HFF-Myc (cell line): Measurements from ENCODE around the gene HSPB1.
A peak's percentile ranks its signal among the peaks of the same experiment; 100 is the strongest.

Experiments used
- DNase-seq: peaks from one replicate; pipeline ENCODE4 v3.0.0-alpha.2; 2011; ENCODE audit warnings: low read depth; ENCODE audit errors: extremely low read depth
- H3K4me3 ChIP-seq: replicated peaks from 2 replicates; pipeline ENCODE4 v1.5.1; 2011; ENCODE audit warnings: low read depth, mild to moderate bottlenecking, control low read depth, low read length
- TF ChIP-seq, protein P1 (sequence below): IDR thresholded peaks from 2 replicates; pipeline ENCODE4 v1.5.1; 2012; ENCODE audit warnings: mild to moderate bottlenecking, low read depth, low read length, control low read depth; ENCODE audit errors: missing control alignments

The HSPB1 gene

DNA sequence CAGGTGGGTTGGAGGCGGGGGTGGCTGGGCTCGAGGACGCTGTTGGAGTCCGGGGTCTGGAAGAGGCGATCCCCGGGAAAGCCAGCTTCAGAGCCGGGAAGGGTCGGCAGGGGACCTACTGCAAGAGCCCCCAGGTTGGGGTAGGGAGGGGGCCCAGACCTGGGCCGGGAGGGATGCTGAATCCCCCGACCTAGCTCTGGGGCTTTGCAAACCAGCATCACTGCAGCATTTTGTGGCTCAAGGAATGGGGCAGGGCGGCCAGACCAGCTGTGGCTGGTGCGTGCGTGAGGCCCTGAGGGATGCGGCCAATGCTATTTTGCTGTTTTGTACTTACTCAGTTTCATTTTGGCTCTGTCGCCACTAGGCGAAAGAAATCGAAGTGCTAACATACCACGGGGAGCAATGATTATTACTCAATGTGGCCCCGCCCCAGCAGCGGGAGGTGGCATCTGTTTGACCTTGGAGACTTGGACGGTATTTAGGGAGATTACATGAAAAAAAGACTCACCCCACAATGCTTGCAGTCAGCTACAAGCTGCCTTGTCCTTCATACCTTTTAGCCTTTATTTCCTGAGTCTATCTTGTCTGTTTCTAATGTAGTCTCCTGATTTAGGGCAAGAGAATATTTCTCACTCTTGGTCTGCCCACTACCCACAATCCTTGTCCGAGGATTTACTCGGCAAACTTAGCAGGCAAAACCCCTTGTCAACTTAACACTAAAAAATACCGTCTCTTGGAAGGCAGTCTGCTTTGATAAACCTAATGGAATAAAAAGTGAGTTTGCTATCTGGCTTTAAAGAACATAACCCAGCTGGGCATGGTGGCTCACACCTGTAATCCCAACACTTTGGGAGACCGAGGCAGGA is 16.2 kb downstream of the HSPB1 start:
- TF ChIP-seq, protein P1, sequence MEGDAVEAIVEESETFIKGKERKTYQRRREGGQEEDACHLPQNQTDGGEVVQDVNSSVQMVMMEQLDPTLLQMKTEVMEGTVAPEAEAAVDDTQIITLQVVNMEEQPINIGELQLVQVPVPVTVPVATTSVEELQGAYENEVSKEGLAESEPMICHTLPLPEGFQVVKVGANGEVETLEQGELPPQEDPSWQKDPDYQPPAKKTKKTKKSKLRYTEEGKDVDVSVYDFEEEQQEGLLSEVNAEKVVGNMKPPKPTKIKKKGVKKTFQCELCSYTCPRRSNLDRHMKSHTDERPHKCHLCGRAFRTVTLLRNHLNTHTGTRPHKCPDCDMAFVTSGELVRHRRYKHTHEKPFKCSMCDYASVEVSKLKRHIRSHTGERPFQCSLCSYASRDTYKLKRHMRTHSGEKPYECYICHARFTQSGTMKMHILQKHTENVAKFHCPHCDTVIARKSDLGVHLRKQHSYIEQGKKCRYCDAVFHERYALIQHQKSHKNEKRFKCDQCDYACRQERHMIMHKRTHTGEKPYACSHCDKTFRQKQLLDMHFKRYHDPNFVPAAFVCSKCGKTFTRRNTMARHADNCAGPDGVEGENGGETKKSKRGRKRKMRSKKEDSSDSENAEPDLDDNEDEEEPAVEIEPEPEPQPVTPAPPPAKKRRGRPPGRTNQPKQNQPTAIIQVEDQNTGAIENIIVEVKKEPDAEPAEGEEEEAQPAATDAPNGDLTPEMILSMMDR, result no peak
- H3K4me3 ChIP-seq, result peak overlapping the region; percentile 64
- no peak for DNase-seq

DNA sequence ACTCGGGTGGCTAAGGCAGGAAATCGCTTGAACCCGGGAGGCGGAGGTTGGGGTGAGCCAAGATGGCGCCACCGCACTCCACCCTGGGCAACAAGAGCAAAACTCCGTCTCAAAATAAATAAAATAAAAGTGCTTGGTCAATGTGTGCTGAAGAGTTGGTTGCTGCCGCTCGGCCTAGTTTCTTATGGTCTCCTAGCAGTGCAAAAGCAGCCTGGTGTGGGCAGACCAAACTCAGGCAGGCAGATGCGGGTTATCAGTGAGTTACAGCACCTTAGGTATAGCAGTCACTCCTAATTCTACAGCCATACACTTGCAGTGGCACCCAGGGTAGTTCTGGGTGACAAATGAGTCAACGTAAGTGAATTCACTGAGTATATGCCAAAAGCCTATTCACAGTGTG is 22.6 kb downstream of the HSPB1 start:
- DNase-seq, result no peak
- TF ChIP-seq, protein P1, result no peak

DNA sequence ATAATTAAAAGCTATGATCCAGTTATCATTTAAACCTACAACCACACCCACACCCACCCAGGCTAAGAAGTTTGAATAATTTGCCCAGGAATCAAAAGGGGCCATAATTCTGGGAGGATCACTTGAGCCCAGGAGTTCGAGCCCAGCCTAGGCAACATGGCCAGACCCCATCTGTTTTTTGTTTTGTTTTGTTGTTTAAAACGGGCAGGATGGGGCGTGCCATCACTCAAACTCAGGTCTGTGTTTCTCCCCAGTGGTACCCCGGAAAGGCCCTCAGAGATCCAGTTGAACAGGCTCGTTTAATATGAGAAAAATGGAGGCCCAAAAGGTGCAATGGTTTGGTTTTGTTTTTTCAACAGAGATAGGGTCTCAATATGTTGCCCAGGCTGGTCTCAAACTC is 23.3 kb downstream of the HSPB1 start:
- TF ChIP-seq, protein P1, result no peak
- H3K4me3 ChIP-seq, result no peak overlapping the region
- no peak for DNase-seq

More for the DNA sequence above, 22.6 kb downstream of the HSPB1 start:
- no peak overlapping the region for H3K4me3 ChIP-seq

DNA sequence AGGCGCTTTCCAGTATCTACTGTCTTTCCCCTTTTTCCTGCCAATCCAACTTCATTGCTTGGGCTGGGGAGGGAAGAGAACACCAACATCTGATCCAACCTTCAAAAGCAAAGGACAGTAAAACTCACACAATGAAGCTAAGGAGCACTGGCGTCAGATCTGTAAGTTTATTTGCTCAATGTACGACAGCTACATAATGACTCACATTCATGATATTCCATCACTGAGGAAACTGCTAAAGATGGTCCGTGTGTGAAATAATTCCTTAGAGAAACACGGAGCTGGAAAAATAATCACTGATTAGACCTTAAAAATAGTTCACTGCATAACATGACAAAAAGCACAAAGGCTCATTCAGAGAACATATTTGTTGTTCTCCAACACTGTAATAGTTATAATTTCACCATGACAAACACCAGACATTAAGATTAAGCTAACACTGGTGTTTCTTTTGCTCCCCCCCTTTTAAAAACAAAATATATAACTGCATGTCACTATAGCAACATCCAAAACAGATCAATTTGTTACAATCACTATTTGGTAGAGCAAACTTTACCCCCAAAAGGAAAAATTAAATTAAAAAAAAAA is 24.3 kb downstream of the HSPB1 start:
- TF ChIP-seq, protein P1, result no peak
- H3K4me3 ChIP-seq, result no peak overlapping the region
- no peak for DNase-seq

DNA sequence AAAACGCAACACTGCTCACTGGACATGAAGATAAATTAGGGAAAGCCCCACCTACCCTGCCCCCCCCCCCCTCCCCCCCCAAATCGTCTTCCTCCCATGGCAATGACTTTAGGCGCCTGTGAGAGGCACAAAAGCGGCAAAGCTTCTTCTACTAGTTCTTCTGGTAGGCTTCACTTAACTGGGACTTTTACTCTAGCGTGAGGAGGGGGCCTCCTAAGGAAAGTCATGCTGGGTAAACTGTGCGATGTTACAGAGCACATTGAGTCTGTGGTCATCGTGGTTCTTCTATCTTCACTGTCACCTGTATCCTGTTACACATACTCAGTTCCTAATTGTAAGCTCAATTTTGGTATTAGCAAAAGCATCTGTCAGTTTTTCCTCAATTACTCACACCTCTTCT is 25.1 kb downstream of the HSPB1 start:
- H3K4me3 ChIP-seq, result no peak overlapping the region
- no peak for DNase-seq
- TF ChIP-seq, protein P1, result no peak

DNA sequence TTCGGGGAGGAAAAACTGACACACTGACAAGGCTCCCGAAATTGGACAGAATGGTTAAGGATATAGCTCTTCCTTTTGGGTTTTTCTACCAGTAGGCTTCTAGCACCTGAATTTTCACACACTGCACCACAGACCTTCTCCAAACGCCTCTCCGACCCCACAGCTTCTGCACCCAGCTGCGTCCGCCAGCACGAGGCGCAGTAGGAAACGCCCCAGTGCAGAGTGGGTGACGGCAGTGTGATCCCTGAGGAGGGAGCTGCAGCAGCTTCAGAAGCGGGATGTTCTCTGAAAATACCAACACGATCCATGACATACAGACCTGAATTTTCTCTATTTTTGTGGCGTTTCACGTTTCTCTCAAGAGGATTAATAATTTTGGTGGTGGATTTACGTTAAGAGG is 25.9 kb downstream of the HSPB1 start:
- TF ChIP-seq, protein P1, result no peak
- DNase-seq, result no peak
- no peak overlapping the region for H3K4me3 ChIP-seq
